SH-SY5Y (cell line): Measurements from ENCODE around the gene SNX3.

Experiments used
- GATA2 ChIP-seq: IDR thresholded peaks from 2 replicates; pipeline ENCODE4 v1.6.1; 2011; ENCODE audit warnings: mild to moderate bottlenecking, low read depth, low read length
- GATA3 ChIP-seq: IDR thresholded peaks from 2 replicates; pipeline ENCODE4 v1.6.1; 2011; ENCODE audit warnings: low read depth, mild to moderate bottlenecking, low read length, moderate library complexity

DNA sequence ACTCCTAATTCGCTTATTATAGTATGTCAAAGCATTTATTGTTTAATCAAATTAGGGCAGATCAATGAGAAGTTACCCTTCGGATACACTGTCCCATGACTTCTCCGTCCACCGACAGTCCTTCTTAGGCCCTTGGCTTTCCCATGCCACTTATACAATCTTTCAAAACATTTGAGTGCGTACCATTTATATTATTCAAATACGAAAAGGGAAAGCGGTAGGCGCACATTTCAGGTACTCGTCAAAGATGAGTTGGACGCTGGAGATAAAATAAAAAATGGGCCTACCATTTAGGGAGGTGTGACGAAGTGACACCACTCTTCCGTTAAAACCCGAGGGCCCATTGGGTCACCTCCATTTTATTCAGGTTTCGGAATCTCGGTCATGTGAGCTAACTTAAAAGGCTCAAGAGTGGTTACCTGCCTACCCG, 33.5 kb upstream of the SNX3 start:
- TF ChIP-seq GATA2 (no peak), GATA3 (no peak)
